Measurements from ENCODE around the gene ATG2A. TPM values are rescaled to one million over a fixed set of nuclear protein-coding genes. Genes with fewer than 3 reads are reported as not detected.

Gene ATG2A
- total RNA-seq, 1 donor from 2014 or later: 24.8 TPM

DNA sequence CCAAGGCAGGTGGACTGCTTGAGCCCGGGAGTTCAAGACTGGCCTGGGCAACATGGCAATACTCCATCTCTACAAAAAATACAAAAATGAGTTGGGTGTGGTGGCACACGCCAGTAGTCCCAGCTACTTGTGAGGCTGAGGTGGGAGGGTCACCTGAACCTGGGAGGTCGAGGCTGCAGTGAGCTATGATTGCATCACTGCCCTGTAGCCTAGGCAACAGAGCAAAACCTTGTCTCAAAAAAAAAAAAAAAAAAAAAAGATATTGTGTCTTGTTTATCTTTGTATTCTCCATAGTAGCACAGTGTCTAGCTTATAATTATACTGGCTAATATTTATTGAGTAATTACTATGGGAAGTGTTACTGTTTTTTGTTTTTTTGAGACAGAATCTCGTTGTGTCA is 34.5 kb upstream of the ATG2A start:
- no peak for DNase-seq (ENCODE audit: low read depth)
- H3K27me3 ChIP-seq (ENCODE audit: control insufficient read depth, insufficient read depth, low read length): no peaks in the 10 kb centered on the region
- TF ChIP-seq, protein P1, sequence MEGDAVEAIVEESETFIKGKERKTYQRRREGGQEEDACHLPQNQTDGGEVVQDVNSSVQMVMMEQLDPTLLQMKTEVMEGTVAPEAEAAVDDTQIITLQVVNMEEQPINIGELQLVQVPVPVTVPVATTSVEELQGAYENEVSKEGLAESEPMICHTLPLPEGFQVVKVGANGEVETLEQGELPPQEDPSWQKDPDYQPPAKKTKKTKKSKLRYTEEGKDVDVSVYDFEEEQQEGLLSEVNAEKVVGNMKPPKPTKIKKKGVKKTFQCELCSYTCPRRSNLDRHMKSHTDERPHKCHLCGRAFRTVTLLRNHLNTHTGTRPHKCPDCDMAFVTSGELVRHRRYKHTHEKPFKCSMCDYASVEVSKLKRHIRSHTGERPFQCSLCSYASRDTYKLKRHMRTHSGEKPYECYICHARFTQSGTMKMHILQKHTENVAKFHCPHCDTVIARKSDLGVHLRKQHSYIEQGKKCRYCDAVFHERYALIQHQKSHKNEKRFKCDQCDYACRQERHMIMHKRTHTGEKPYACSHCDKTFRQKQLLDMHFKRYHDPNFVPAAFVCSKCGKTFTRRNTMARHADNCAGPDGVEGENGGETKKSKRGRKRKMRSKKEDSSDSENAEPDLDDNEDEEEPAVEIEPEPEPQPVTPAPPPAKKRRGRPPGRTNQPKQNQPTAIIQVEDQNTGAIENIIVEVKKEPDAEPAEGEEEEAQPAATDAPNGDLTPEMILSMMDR (IDR thresholded peaks at IDR 0.05; ENCODE audit: insufficient read depth, low read length, poor library complexity, severe bottlenecking): no peak
- H3K4me3 ChIP-seq (ENCODE audit: low read depth, low read length): no peak overlapping the region
- no peaks in the 10 kb centered on the region for H3K36me3 ChIP-seq (ENCODE audit: control insufficient read depth, insufficient read depth, low read length)

DNA sequence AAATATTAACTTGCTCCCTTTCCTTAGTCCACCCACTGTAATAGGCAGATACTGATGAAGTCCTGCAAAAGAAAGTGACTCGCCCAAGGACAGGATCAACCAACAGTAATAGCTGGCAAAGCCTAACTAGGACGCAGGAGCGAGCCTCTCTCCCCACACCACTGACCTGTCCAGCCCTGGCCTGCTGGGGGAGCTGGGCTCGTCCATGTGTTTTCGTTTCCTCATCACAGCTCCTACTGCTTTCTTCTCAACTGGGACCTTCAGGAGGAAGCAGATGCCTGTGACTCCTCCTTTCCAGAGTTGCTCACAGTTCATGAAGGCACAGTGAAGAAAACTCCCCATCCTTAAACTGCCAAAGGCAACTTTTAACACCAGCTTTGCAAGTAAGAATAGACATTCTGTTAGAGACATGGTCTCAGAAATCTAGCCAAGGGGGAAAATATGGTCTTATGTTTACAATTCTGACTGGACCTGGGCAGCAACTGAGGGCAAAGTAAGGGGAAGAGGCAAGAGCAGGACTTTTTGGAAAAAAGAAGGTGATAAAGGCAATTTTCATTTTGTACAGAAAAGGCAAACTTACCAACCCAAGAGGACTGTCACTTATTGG is 30.3 kb upstream of the ATG2A start:
- DNase-seq (ENCODE audit: low read depth): no peak

DNA sequence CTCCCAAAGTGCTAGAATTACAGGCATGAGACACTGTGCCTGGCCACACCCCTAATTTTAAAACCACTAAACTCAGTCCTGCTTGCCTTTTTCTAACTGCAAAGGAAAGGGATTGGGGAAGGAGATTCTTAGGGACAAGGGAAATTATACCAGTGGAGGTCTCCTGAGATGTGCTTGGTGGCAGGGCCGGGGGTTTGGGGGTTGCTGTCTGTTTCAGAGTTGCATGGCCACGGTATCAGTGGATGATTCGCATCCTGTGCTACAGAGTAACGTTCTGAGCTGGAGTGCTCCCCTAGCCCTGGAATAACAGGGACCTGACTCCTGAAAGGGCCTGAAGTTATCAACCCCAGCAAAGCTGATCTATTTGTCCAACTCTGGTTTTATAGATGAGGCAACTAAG is 19.5 kb upstream of the ATG2A start:
- H3K4me3 ChIP-seq (ENCODE audit: low read depth, low read length): no peak overlapping the region
- TF ChIP-seq, protein P1 (IDR thresholded peaks at IDR 0.05; ENCODE audit: insufficient read depth, low read length, poor library complexity, severe bottlenecking): no peak
- no peak for DNase-seq (ENCODE audit: low read depth)
- no peaks in the 10 kb centered on the region for H3K27me3 ChIP-seq (ENCODE audit: control insufficient read depth, insufficient read depth, low read length)
- H3K36me3 ChIP-seq (ENCODE audit: control insufficient read depth, insufficient read depth, low read length): no peaks in the 10 kb centered on the region

More for the DNA sequence above, 30.3 kb upstream of the ATG2A start:
- no peak overlapping the region for H3K4me3 ChIP-seq (ENCODE audit: low read depth, low read length)
- H3K27me3 ChIP-seq (ENCODE audit: control insufficient read depth, insufficient read depth, low read length): no peaks in the 10 kb centered on the region
- H3K36me3 ChIP-seq (ENCODE audit: control insufficient read depth, insufficient read depth, low read length): no peaks in the 10 kb centered on the region
- TF ChIP-seq, protein P1 (IDR thresholded peaks at IDR 0.05; ENCODE audit: insufficient read depth, low read length, poor library complexity, severe bottlenecking): no peak

DNA sequence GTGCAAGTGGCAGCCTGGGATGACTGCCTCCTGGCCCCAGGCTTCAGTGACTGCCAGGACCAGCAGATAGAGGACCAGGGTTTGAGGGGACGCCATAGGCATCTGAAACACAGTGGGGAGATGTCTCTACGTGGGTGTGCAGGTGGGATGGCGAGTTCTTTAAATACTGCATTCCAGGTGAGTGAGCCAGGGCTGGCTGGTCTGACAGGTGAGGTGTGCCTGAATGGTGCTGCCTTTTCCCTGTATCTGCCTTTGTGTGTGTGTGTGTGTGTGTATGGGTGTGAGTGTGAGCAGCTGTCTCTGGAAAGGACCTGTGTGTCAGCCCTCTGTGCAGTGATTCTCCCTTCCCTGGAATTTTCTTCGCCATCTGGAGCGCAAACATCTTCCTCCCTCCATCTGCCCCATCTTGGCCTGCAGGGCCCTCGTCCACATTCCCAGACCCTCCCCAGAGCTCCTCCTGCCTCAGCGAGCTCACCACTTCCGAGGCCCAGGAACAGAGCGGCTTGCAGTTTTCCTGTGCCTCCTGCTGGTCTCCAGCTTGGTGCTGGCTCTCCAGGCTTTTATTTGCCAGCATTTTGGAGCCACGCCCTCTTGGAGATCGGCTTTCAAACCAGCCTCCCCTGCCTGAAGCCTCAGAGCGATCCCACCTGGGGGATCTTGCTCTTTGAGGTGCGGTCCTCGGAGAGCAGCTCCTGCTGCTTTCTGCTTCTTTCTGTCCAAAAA is 18.5 kb upstream of the ATG2A start, which contains the start of gene GPHA2:
TSS of gene GPHA2 (minus strand) at position 535 of the 723 bp plus-strand sequence. CDS start at position 102, 433 bp downstream.
- no peaks in the 10 kb centered on the region for H3K27me3 ChIP-seq (ENCODE audit: control insufficient read depth, insufficient read depth, low read length)
- H3K36me3 ChIP-seq (ENCODE audit: control insufficient read depth, insufficient read depth, low read length): no peaks in the 10 kb centered on the region
- TF ChIP-seq, protein P1 (IDR thresholded peaks at IDR 0.05; ENCODE audit: insufficient read depth, low read length, poor library complexity, severe bottlenecking): no peak
- H3K4me3 ChIP-seq (ENCODE audit: low read depth, low read length): no peak within 1 kb of the TSS
- no peak for DNase-seq (ENCODE audit: low read depth)

DNA sequence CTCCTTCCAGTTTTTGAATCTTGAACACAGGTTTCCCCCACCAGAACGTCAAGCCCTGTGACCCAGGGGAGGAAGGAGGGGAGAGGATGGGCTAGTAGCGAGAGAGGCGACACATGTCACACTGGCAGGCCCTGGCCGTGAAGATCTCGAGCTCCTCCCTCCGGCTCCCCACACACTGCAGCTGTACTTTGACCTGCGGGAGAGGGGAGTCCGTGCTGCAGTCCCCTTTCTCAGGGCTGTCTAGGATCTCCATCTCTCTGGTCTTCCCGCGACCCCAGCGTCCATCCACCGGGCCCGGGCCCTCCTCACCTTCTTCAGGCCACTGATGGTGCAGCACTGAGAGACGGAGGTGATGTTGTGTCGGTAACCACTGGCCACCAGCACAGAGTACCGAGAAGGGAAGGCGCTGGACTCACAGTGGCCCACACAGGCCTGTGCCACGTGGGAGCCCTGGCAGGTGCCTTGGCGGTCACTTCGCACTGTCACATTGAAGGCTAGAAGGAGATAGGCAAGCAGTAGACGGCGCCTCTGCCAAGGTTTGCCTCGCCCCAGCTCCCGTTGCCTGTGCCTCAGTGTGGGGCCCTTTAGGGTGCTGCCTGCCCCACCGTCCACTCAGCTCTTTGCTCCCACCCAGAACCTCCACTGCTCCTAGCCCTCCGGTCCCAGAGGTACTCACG is 17.8 kb upstream of the ATG2A start:
- TF ChIP-seq, protein P1 (IDR thresholded peaks at IDR 0.05; ENCODE audit: insufficient read depth, low read length, poor library complexity, severe bottlenecking): no peak
- peaks cover 1% of the 10 kb centered on the region for H3K36me3 ChIP-seq (ENCODE audit: control insufficient read depth, insufficient read depth, low read length)

More for the DNA sequence above, 17.8 kb upstream of the ATG2A start:
- H3K27me3 ChIP-seq (ENCODE audit: control insufficient read depth, insufficient read depth, low read length): no peaks in the 10 kb centered on the region
- H3K4me3 ChIP-seq (ENCODE audit: low read depth, low read length): no peak overlapping the region
- DNase-seq (ENCODE audit: low read depth): no peak
